IPS-11a (cell line): ENCODE results near the gene FES.
"Not testable (repeated sequence)": the region's sequence is repeated elsewhere in the genome, so short reads cannot be mapped to it uniquely, and the experiment has no call there.

Source experiments
- H3K4me3 ChIP-seq: one replicate; pipeline ENCODE4 v1.5.1; 2013; ENCODE audit warnings: low read depth, low read length, control low read depth

Gene FES

GRCh38 chr15:90907838-90908507 is 23.7 kb downstream of the FES start:
- no peak overlapping the region for H3K4me3 ChIP-seq

GRCh38 chr15:90909449-90909848 is 25.1 kb downstream of the FES start:
- H3K4me3 ChIP-seq = not testable (repeated sequence)

GRCh38 chr15:90909976-90910375 is 25.7 kb downstream of the FES start:
- H3K4me3 ChIP-seq = no peak overlapping the region

- H3K4me3 ChIP-seq = no peak overlapping the region
These were observed 26.4 kb downstream of the FES start for GRCh38 chr15:90910441-90911301.

DNA sequence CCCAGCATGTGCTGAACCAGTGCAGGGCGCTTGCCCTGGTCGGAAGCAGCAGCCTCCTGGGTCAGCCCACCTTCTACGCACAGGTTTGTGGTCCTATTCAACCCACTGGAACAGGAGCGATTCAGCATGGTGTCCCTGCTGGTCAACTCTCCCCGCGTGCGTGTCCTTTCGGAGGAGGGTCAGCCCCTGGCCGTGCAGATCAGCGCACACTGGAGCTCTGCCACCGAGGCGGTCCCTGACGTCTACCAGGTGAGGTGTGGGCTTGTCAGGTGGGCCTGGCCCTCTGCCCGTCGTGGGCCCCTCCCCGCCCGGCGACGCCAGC is 27.0 kb downstream of the FES start:
- no peak overlapping the region for H3K4me3 ChIP-seq

DNA sequence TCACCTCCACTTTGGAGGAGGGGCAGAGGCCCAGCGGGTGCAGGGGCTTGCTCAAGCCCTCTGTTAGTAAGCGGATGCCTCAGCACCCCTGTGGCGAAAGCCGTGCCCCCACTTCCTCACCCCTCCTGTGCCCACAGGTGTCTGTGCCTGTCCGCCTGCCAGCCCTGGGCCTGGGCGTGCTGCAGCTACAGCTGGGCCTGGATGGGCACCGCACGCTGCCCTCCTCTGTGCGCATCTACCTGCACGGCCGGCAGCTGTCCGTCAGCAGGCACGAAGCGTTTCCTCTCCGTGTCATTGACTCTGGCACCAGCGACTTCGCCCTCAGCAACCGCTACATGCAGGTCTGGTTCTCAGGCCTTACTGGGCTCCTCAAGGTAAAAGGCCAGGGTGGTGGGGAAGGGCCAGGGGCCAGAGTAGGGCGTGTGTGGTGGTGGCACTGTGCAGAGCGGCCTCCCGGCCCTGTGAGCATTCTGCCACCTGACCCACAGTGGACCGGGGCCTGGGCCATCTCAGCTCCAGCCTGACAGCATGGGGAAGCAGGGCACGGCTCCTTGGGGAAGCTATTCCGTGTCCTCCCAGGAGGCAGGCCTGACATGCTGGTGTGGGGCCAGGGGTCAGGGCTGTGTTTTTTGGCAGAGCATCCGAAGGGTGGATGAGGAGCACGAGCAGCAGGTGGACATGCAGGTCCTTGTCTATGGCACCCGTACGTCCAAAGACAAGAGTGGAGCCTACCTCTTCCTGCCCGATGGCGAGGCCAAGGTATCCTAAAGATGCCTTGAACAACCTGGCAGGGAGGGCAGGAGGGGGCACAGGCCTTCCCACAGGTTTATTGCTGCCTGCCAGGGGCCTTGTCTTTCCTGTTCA is 27.8 kb downstream of the FES start:
- H3K4me3 ChIP-seq = no peak overlapping the region

DNA sequence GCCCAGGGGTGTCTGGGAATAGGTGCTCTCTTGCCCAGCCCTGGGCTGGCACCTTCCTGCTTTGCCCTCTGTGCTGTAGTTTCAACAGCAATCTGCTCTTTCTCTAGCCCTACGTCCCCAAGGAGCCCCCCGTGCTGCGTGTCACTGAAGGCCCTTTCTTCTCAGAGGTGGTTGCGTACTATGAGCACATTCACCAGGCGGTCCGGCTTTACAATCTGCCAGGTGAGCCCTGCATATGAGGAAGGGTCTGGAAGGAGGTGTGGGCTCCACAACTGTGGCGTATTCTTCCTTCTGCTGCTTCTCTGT is 28.4 kb downstream of the FES start:
- no peak overlapping the region for H3K4me3 ChIP-seq

GRCh38 chr15:90913398-90913944 is 29.2 kb downstream of the FES start:
- no peak overlapping the region for H3K4me3 ChIP-seq

GRCh38 chr15:90914305-90915080 is 30.2 kb downstream of the FES start:
- H3K4me3 ChIP-seq = no peak overlapping the region

DNA sequence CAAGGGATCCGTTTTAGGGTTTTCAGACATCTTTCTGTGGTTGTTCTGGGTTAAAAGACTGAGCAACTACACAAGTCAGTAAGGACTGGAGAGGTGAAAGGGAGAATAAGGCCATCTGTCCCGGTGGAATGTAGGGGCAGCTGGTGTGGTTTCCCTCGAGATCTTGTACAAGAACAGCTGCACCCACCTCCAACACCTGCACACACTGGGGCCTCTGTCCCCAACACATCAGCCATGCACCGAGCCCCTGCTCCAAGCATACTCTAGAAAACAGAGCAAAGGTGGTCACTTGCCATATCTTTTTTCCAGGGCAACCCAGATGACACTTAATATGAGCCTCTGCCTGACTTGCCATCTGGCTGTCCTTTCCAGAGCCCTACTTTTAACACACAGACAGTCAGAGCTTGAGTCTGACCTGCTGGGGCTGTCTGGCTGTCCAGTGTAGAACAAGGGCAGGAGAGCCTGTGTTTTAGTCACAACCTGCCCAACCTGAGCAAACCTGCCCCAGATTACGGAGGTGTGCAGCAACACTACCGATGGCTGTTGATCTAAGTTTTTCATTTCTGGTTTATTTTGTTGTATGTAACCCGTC is 31.0 kb downstream of the FES start:
- no peak overlapping the region for H3K4me3 ChIP-seq

DNA sequence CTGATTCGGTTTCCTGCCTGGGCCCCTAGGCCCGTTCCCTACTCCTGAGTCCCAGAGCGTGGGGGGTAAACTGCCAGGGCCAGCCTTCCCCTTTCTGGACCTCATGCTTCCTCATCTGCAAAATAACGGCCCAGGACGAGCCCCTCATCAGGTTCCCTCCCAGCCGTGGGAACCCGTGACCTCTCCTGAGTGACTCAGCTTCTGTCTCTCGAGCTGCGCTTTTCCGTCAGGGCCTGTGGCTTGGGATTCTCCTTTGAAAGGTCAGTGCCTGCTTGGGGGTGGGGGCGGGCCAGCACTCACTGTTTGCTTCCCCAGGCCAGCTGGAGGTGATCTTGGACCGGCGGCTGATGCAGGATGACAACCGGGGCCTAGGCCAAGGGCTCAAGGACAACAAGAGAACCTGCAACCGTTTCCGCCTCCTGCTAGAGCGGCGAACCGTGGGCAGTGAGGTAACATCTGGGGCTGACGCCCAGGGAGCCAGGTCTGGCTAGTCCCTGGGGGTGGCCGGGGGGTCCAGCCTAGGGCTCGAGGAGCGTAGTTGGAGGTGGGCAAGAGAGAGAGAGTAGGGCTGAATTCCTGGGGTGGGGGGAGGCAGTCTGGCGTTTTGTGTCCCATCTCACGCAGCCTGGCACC is 31.6 kb downstream of the FES start:
- no peak overlapping the region for H3K4me3 ChIP-seq

- no peak overlapping the region for H3K4me3 ChIP-seq
These were observed 32.2 kb downstream of the FES start for GRCh38 chr15:90916461-90916860.

- H3K4me3 ChIP-seq = no peak overlapping the region
These were observed 33.3 kb downstream of the FES start for GRCh38 chr15:90917569-90917968.

- no peak overlapping the region for H3K4me3 ChIP-seq
These were observed 33.9 kb downstream of the FES start for GRCh38 chr15:90918034-90918788.

GRCh38 chr15:90918835-90919234 is 34.5 kb downstream of the FES start:
- H3K4me3 ChIP-seq = no peak overlapping the region

DNA sequence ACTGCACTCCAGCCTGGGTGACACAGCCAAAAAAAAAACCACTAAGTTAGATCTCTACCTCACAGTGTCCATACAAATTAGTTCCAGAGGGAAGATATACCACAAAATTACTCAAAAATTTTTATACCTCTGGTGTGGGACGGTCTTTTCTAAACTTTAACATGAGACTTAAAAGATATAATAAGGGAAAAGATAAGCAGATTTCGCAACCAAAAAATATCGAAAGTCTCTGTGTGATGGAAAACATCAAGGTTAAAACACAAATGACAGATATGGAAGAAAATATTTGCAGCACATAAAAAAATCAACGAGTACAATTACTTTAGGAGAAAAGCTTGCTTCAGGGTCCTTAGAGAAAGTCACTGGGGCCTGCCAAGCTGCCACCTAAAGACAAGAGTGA is 37.6 kb downstream of the FES start:
- H3K4me3 ChIP-seq = no peak overlapping the region

- H3K4me3 ChIP-seq = not testable (repeated sequence)
These were observed 38.5 kb downstream of the FES start for GRCh38 chr15:90922712-90923322.

DNA sequence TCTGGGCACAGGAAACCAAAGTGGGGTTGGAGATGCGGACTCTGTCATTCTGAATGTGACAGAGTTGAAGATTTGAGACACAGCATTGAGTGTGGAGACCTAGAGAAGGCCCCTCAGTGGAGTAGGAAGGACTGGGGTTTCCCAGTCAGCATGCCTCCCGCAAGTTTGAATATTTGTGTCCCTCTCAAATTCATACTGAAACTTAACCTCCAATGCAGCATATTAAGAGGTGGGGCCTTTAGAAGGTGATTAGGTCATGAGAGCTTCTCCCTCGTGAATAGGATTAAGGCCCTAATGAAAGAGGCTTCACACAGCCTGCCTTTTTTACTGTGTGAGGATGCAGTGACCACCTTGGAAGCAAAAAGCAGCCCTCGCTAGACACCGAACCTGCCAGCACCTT is 40.1 kb downstream of the FES start:
- H3K4me3 ChIP-seq = no peak overlapping the region

DNA sequence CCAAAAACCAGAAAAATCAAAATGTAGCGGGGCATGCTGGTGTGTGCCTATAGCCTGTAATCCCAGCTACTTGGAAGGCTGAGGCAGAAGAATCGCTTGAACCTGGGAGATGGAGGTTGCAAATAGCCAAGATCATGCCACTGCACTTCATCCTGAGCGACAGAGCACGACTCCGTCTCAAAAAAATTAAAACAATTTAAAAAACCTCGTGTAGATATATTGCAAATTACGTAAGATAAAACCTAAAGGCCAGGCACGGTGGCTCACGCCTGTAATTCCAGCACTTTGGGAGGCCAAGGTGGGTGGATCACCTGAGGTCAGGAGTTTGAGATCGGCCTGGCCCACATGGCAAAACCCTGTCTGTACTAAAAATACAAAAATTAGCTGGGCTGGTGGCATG is 42.5 kb downstream of the FES start:
- H3K4me3 ChIP-seq = not testable (repeated sequence)
